Suppressor macrophage (primary cell): ENCODE results near the gene ASS1.

Source experiments
- DNase-seq, 4 experiments: peaks; one replicate each; pipeline ENCODE4 v3.0.0-alpha.2; 2020 to 2022

The ASS1 gene

DNA sequence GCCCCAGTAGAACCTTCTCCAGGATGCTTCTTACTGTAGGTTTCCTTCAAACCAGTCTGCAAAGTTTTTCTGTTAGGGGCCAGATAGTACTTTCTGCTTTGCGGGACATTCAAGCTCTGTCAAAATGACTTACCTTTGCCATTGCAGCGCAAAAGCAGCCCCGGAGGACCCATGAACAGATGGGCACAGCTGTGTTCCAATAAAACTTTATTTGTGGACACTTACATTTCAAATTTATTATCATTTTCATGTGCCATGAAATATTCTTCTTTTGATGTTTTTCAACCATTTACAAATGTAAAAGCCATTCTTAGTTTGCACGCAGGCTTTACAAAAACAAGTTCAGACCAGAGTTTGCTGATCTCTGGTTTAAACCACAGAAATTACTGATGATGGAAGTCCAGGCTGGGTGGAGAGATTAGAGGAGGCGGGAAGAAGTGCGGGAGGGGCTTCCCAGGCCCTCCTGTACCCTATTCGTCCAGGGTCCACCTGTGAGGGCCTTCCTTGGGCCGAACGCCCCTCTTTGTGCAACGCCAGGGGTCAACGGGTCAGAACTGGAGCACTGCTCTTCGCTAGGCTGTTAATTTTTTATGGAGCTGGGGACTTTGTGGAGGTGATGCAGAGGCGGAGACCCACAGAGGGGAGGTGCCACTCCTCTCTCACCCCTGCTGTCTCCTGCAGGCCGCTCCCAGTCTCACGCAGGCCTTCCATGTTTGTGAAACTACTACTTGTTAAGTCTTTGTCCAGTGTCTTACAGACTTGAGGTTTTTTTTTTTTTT, 7.6 kb upstream of the ASS1 start:
- peak in 1 of 4 experiments; percentile 0 for DNase-seq

DNA sequence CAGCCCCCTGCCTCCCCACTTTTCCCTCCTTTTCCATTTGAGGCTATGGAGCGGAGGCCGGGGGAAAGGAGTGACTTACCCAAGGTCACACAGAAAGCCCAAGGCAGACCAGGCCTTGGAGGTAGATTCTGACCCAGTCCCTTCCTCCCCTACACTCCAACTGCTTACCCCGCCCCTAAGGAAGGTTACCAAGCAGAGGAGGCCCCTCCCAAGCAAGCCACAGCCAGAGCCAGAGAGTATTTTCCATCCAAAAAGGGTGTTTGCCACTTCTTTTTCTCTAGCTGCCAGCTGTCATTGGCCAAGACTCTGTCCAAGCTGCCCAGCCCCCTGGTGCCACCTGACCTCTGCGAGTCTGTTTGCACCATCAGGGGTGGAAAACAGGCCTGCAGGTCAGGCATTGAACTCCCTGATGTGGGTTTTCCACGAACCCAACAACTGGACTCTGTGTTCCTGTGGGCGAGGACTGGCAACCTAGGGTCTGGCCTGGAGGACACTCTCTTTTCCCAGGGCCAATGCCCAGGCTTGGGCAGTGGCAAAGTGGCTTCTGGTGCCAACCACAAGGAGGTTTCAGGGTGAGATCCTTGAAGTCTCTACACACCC, 6.3 kb upstream of the ASS1 start:
- DNase-seq: no peak

DNA sequence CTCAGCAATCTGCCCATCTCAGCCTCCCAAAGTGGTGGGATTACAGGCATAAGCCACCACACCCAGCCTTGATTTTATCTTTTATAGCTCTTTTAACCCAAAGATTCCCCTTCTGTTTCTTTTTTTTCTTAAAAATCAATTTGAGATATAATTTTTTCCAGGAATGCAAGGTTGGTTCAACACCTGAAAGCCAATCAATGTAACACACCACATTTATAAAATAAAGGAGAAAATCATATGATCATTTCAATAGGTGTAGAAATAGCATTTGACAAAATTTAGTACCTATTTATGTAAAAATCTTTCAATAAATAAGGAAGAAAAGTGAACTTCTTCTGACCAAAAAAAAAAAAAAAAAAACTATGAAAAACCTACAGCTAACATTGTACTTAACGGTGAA, 3.7 kb upstream of the ASS1 start:
- DNase-seq: no peak

DNA sequence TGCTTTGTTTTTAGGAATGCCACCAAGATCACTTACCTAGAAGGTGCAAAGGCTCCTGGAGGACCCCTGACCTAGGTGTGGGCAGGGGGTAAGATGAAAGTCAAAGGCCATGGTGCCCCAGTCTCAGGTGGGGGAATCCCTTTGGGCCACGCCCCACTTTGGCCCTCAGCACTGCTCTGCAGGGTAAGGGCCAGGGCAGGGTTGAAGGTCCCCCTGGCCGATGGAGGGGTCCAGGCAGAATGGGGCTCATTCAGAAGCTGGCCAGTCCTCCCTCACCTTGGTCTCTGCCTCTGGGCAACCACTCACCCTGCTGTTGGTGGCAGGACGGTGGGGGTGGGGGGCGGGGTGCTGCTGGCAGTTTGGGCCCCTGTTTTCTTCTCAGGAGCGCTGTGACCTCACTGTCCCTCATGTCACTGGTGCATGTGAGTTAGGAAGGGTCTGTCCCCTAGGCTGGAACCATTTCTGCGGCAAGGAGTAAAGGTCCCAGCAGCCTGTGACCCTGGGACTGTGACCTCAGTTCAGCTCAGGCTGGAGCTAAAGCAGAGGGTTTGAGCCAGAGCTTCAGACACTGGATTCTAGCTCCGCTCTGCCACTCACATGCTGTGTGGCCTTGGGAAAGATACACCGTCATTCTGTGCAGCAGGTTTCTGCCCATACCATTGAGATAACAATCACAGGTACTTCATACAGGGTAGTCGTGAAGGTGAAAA, 1.9 kb upstream of the ASS1 start:
- DNase-seq: no peak

DNA sequence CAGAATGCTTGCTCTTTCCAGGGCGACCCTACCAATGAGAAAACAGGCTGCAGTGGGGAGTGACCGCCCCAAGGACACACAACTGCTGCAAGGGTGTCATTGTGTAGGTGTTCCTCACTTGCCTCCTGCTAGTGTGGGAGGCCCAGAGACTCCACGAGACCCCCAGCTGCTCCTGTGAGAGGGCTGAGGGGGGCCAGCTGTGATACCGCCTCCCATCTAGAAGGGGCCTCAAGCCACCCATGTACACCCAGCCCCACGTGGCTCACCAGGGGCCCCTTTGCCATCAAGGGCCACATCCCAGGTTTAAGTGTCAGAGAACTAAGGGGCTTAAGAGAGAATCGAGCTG, 1.3 kb upstream of the ASS1 start:
- DNase-seq: no peak

GRCh38 chr9:130443840-130444492, 795 bp upstream of the ASS1 start:
- DNase-seq: no peak

DNA sequence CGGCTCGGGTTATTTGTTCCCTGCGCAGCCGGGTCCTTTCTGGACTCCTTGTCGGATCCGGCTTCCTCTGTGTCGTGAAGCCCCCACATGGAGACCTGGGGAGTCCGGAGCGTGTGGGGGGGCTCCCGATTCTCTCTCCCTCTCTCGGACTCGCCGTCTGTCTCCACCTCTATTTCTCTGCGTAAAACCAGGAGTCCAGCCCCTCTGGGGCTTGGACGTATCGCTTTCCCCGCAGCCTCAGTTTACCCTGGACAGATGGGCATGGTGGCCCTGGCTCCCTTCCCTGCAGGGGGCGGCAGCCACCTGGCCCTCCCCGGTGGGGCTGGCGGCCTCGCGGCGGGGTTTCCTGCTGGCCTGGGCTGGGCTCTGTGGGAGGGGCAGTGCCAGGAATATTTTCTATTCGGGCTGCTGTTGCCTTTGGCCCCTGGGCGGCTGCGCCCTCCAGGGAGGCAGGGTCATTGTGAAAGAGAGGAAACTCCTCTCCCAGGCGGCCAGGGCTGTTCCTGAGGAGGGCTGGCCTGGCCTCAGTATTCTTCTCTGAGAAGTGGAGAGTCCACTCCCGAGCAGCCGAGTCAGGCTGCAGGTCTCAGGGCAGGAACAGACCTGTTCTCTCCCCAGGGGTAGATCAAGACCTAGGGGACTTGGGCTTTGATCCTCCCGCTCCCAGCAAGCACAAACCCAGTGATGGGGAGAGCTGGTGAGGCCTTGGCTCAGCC, 665 bp downstream of the ASS1 start:
- peak in 2 of 4 experiments; percentile 9 to 26 for DNase-seq

GRCh38 chr9:130446101-130446861, 1.5 kb downstream of the ASS1 start:
- DNase-seq: no peak

DNA sequence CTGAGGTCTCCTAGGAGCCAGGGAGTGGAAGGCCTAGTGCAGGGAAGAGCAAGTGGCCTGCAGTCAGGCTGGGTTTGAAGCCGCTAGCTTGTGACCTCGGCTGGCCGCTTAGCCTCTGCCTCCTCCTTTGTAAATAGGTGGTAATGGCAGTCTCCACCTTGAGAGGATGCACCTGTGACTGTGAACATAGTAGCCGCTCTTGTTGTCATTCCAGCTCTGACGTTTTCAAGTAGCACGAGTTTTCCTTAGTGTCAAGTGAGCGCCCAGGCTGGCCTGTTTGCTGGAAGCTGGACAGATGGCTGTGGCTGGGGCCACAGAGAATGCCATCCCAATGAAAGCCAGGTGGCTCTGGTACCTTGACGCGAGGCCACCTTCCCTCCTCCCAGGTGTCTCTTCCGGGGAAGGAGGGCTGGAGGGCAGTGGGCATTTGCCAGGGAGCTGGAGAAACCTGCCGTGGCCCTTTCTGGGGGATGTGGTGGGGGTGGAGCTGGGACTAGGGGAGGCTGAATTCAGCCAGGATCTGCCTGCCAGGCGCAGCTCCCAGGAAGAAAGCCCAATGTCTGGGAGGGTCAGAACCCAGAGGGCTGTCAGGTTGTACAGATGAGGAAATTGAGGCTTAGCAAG, 2.5 kb downstream of the ASS1 start:
- DNase-seq: no peak

GRCh38 chr9:130448035-130448624, 3.4 kb downstream of the ASS1 start:
- peak; percentile 26 to 67 (median 58) for DNase-seq

DNA sequence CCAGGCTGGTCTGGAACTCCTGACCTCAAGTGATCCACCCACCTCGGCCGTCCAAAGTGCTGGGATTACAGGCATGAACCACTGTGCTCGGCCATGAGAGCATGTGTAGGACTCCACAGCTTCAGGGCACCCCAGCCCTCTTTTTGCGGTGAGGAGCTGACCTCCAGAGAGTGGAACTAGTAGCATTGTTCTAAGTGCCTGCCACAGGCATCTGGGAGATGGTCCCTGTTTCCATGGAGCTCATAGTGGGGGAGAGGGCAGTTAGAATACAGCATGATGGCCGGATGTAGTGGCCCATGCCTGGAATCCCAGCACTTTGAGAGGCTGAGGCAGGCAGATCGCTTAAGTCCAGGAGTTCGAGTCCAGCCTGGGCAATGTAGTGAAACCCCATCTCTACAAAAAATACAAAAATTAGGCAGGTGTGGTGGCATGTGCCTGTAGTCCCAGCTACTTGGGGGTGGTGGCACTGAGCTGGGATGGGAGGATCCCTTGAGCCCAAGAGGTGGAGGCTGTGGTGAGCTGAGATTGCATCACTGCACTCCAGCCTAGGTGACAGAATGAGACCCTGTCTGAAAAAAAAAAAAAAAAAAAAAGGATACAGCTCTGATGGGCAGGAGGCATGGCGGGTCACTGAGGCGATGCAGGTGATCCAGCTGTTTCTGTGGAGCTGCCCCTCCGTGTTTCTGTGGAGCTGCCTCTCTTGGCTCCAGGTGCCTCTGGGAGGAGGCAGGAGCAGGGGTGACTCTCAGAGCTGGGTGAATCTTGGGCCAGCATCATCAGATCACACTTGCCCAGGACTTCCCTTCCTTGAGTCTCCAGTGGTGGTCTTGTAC, 4.2 kb downstream of the ASS1 start:
- DNase-seq: no peak

- no peak for DNase-seq
These were observed 5.7 kb downstream of the ASS1 start for GRCh38 chr9:130450344-130451003.

DNA sequence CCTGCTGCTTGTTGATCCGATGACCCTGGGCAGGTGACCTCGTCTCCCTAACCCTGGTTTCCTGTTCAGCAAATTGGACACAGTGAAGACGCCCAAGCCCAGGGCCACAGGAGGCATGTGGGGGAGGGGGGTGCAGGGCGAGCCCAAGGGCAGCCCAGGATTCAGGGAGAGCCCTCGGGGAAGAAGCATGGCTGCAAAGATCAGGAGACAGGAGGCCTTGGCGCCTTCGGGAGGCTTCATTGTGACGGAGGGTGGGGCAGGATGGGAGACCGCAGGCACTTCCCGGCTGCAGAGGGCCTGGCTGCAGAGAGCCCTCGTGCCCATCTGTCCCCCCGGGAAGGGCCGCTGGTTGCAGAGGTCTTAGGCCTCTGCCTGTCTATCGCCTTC, 6.2 kb downstream of the ASS1 start:
- no peak for DNase-seq

- DNase-seq: peak in 3 of 4 experiments; percentile 13 to 30 (median 19)
These were observed 7.0 kb downstream of the ASS1 start for GRCh38 chr9:130451509-130452388.

DNA sequence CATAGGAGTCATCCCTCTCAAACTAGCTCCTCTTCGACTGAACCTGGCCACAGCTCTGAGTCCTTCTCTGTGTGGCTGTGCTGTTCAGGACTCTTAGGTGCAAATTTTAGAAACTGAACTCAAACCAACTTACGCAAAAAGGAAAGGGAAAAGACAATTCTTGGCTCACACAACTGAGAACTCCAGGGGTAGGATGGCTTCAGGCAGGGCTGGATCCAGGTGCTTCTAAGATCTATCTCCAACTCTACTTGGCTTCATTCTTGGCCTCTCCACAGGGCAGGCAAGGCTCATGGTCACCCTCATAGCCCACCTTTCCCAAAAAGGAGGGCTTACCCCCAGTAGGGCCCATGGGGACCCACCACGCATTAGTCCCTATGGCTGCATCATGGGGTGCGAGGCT, 8.1 kb downstream of the ASS1 start:
- DNase-seq: no peak

DNA sequence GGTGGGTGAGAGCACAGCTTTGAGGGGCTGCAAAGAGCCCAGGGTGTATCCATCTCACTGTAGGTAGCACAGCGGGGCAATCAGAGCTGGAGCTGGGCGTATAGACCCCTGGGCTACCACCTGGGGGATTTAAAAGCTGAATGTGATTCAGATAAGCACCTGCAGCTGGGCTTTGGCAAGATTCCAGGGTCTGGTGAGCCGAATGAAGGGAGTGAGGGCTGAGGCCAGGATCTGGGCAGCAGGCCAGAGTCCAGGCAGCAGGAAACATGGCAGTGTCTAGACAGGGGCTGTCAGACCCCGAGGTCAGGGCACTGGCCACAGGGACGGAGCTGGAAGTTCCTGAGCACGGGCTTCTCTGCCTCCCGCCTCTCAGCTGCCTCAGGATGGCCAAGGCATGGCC, 8.7 kb downstream of the ASS1 start:
- no peak for DNase-seq

- DNase-seq: no peak
These were observed 9.5 kb downstream of the ASS1 start for GRCh38 chr9:130454096-130454811.

- no peak for DNase-seq
These were observed 10.1 kb downstream of the ASS1 start for GRCh38 chr9:130454812-130455325.
